Suprapubic skin (tissue), 4 donors: Measurements from ENCODE around the gene TTLL5. TPM values are rescaled to one million over a fixed set of nuclear protein-coding genes. Genes with fewer than 3 reads are reported as not detected.

Experiments used
- DNase-seq, 2 donors: peaks; one replicate each; pipeline ENCODE4 v3.0.0-alpha.2; 2019; ENCODE audit warnings: low spot score in 2 of 2
- H3K27ac ChIP-seq: fragments of 200-600 bp; sonication (generic); one replicate; pipeline ENCODE4 v1.5.1; 2019
- H3K27me3 ChIP-seq: fragments of 200-600 bp; sonication (generic); one replicate; pipeline ENCODE4 v1.5.1; 2019
- H3K36me3 ChIP-seq: fragments of 200-600 bp; sonication (generic); one replicate; pipeline ENCODE4 v1.5.1; 2019
- H3K4me1 ChIP-seq: fragments of 200-600 bp; sonication (generic); one replicate; pipeline ENCODE4 v1.5.1; 2019
- H3K4me3 ChIP-seq: fragments of 200-600 bp; sonication (generic); one replicate; pipeline ENCODE4 v1.5.1; 2019; ENCODE audit warnings: mild to moderate bottlenecking
- H3K9me3 ChIP-seq: fragments of 200-600 bp; sonication (generic); one replicate; pipeline ENCODE4 v1.5.1; 2019
- CTCF ChIP-seq, 2 donors: fragments of 200-600 bp in 1 of 2; fragments of 450-650 bp in 1 of 2; sonication (generic) in 1 of 2; IDR thresholded peaks; one replicate each; pipeline ENCODE4 v1.5.1; 2016 to 2019; ENCODE audit warnings: antibody characterized with exemption in 2 of 2, mild to moderate bottlenecking in 1 of 2, moderate library complexity in 1 of 2
- EP300 ChIP-seq: sonication (generic); formaldehyde crosslinking; IDR thresholded peaks from one replicate; pipeline ENCODE4 v1.6.1; 2017; ENCODE audit warnings: antibody characterized with exemption
- POLR2A ChIP-seq, 2 donors: fragments of 450-650 bp; IDR thresholded peaks; one replicate each; pipeline ENCODE4 v1.6.1; 2017; ENCODE audit warnings: antibody characterized with exemption in 2 of 2, mild to moderate bottlenecking in 2 of 2, moderate library complexity in 2 of 2
- POLR2AphosphoS5 ChIP-seq, 3 donors: sonication (generic); formaldehyde crosslinking; IDR thresholded peaks; one replicate each; pipeline ENCODE4 v1.6.1; 2017; ENCODE audit warnings: antibody characterized with exemption in 3 of 3
- WGBS: methylation state at CpG from one replicate; pipeline ENCODE4 v1.1.5; 2018; 5-methylcytosine and 5-hydroxymethylcytosine counted together
- total RNA-seq, 4 donors: library from RNA; depleted of rRNA; stranded (reverse); fragments of >200 nt; gene quantifications; one replicate each; pipeline ENCODE4 v1.1.0, GENCODE V29; 2016

The TTLL5 gene
- total RNA-seq, 4 donors from 2014 or later: 24.4 to 56.4 (median 34.8) TPM

- no peaks in the 10 kb centered on the region for H3K36me3 ChIP-seq
- no peak overlapping the region for H3K4me3 ChIP-seq
- no peaks in the 10 kb centered on the region for H3K27me3 ChIP-seq
- no peak for DNase-seq
- WGBS: 93% methylated on average over 3 of the region's 3 CpGs
- H3K27ac ChIP-seq: no peak overlapping the region
- TF ChIP-seq POLR2AphosphoS5 (IDR thresholded peaks at IDR 0.05) (no peak), POLR2A (IDR thresholded peaks at IDR 0.05) (no peak), EP300 (no peak), CTCF (IDR thresholded peaks at IDR 0.05) (no peak)
- H3K4me1 ChIP-seq: no peaks in the 10 kb centered on the region
- no peaks in the 10 kb centered on the region for H3K9me3 ChIP-seq
Observed at GRCh38 chr14:75628816-75629215, 32.2 kb upstream of the TTLL5 start.

DNA sequence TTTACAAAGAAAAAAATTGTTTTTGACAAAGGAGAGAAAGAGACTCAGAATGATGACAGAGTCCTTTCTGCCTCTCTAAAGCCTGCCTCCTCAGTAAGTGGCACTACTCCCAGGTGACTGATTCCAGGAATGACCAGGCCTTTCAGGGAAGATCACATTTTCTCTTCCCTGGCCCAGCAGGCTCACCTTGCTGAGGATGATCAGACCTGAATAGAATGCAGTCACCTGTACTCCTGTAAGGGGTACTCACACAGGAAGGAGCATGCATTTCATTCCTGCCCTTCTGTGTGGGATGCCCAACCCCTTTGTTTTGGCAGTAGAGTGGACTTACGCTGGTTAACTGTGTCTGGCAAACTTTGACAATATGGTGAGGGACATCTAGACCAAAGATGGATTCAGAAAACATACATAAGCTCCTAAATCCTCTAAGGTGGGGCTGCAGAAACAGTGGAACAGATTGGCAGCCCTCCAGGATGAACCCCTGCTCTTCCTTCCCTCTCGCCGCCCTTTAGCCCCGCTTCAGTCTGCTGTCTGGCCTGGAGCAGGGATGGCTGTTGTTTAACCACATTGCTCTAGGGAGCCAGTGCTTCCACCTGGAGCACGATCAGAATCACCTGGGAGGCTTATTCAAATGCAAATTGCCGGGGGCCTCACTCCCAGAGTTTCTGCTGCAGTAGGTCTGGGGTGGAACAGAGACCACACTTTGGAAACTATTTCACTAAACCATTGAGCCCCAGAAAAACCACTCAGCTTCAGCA lies 30.2 kb upstream of the TTLL5 start:
- H3K27me3 ChIP-seq: no peaks in the 10 kb centered on the region
- H3K36me3 ChIP-seq: no peaks in the 10 kb centered on the region
- no peaks in the 10 kb centered on the region for H3K4me1 ChIP-seq
- H3K9me3 ChIP-seq: no peaks in the 10 kb centered on the region
- TF ChIP-seq EP300 (no peak), POLR2A (IDR thresholded peaks at IDR 0.05) (no peak), CTCF (IDR thresholded peaks at IDR 0.05) (no peak), POLR2AphosphoS5 (IDR thresholded peaks at IDR 0.05) (no peak)
- H3K27ac ChIP-seq: no peak overlapping the region
- DNase-seq: no peak
- WGBS: 66% methylated on average over 6 of the region's 6 CpGs
- H3K4me3 ChIP-seq: no peak overlapping the region

DNA sequence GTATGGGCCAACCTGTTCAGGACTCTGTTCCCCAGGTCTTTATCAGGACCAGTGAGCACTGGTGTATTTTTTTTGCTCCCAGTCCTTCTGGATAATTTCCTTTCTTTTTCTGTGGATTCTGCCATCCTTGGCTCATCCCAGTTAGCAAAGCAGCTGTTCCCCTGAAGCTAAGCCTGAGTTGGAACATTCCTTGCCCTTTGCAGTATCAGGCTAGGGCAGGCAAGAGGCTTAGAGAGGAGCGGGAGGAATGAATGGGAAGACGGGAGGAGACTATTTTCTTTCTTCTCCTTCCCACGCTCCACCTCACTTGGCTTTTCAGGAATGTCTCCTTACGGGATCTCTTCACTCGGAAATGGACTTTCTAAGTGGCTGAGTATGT lies 29.6 kb upstream of the TTLL5 start:
- Histone ChIP-seq H3K36me3 (no peaks in the 10 kb centered on the region), H3K4me3 (no peak overlapping the region), H3K9me3 (no peaks in the 10 kb centered on the region), H3K27me3 (no peaks in the 10 kb centered on the region), H3K4me1 (no peaks in the 10 kb centered on the region), H3K27ac (no peak overlapping the region)
- TF ChIP-seq CTCF (IDR thresholded peaks at IDR 0.05) (no peak), POLR2AphosphoS5 (IDR thresholded peaks at IDR 0.05) (no peak), EP300 (no peak), POLR2A (IDR thresholded peaks at IDR 0.05) (no peak)
- WGBS: 58% methylated on average over 5 of the region's 5 CpGs
- no peak for DNase-seq

GRCh38 chr14:75634848-75635247 lies 26.2 kb upstream of the TTLL5 start:
- Histone ChIP-seq H3K27me3 (no peaks in the 10 kb centered on the region), H3K4me3 (no peak overlapping the region), H3K36me3 (no peaks in the 10 kb centered on the region), H3K27ac (no peak overlapping the region), H3K9me3 (no peaks in the 10 kb centered on the region), H3K4me1 (no peaks in the 10 kb centered on the region)
- WGBS: 74% methylated on average over 5 of the region's 5 CpGs
- TF ChIP-seq EP300: no peak
- no peak for DNase-seq

GRCh38 chr14:75636100-75636692 lies 24.9 kb upstream of the TTLL5 start:
- 40% methylated on average over 3 of the region's 13 CpGs for WGBS
- Histone ChIP-seq H3K9me3 (no peaks in the 10 kb centered on the region), H3K4me3 (no peak overlapping the region), H3K27ac (no peak overlapping the region), H3K4me1 (no peaks in the 10 kb centered on the region), H3K36me3 (no peaks in the 10 kb centered on the region), H3K27me3 (no peaks in the 10 kb centered on the region)
- TF ChIP-seq EP300 (no peak), CTCF (IDR thresholded peaks at IDR 0.05) (no peak), POLR2A (IDR thresholded peaks at IDR 0.05) (no peak), POLR2AphosphoS5 (IDR thresholded peaks at IDR 0.05) (no peak)
- DNase-seq: no peak
